Effector memory CD8-positive, alpha-beta T cell (primary cell): Measurements from ENCODE around the gene CNTN4.

ENCODE experiments used
- ATAC-seq: fragments of 150-1000 bp; cut with Tn5 transposase; replicated peaks from 2 replicates; pipeline ENCODE4 v1.10.0; 2021; ENCODE audit warnings: mild to moderate bottlenecking, moderate library complexity
- DNase-seq, 3 experiments: peaks; one replicate each; pipeline ENCODE4 v3.0.0; 2021
- H3K27ac Mint-ChIP-seq, 2 donors: one replicate each; pipeline ENCODE4 v1.8.0; 2022; ENCODE audit warnings: mild to moderate bottlenecking in 2 of 2, mixed read lengths in 2 of 2, moderate library complexity in 2 of 2
- H3K27me3 Mint-ChIP-seq, 2 donors: one replicate each; pipeline ENCODE4 v1.8.0; 2022; ENCODE audit warnings: mixed read lengths in 2 of 2
- H3K36me3 Mint-ChIP-seq: one replicate; pipeline ENCODE4 v1.8.0; 2022; ENCODE audit warnings: mild to moderate bottlenecking, moderate library complexity, mixed read lengths; ENCODE audit not compliant: insufficient read depth
- H3K4me1 Mint-ChIP-seq, 2 donors: one replicate each; pipeline ENCODE4 v1.8.0; 2022; ENCODE audit warnings: low read depth in 2 of 2, mixed read lengths in 2 of 2
- H3K4me3 Mint-ChIP-seq, 2 donors: one replicate each; pipeline ENCODE4 v1.8.0; 2022; ENCODE audit warnings: mild to moderate bottlenecking in 2 of 2, mixed read lengths in 2 of 2, moderate library complexity in 2 of 2
- H3K9me3 Mint-ChIP-seq, 2 donors: one replicate each; pipeline ENCODE4 v1.8.0; 2022; ENCODE audit warnings: mixed read lengths in 2 of 2

Gene CNTN4

GRCh38 chr3:2247831-2248230, 149.2 kb downstream of the CNTN4 start:
- Mint-ChIP-seq H3K4me1 (no peaks in the 10 kb centered on the region), H3K36me3 (no peaks in the 10 kb centered on the region), H3K4me3 (no peak overlapping the region), H3K27me3 (no peaks in the 10 kb centered on the region), H3K27ac (no peak overlapping the region), H3K9me3 (peaks cover 0 to 2% of the 10 kb centered on the region in 2 donors)
- ATAC-seq (no peak), DNase-seq (no peak)

- H3K27ac Mint-ChIP-seq: no peak overlapping the region
These were observed 152.1 kb downstream of the CNTN4 start for GRCh38 chr3:2250783-2251182.

GRCh38 chr3:2261747-2262146, 163.1 kb downstream of the CNTN4 start:
- Mint-ChIP-seq H3K27me3 (no peaks in the 10 kb centered on the region), H3K36me3 (no peaks in the 10 kb centered on the region), H3K4me1 (no peaks in the 10 kb centered on the region), H3K9me3 (peaks cover 0 to 2% of the 10 kb centered on the region in 2 donors), H3K4me3 (no peak overlapping the region), H3K27ac (no peak overlapping the region)
- DNase-seq: no peak
- ATAC-seq: no peak

More at GRCh38 chr3:2250783-2251182, 152.1 kb downstream of the CNTN4 start:
- Mint-ChIP-seq H3K36me3 (no peaks in the 10 kb centered on the region), H3K4me1 (no peaks in the 10 kb centered on the region), H3K9me3 (peaks cover 4 to 8% of the 10 kb centered on the region in 2 donors), H3K27me3 (no peaks in the 10 kb centered on the region), H3K4me3 (no peak overlapping the region)
- ATAC-seq: no peak
- no peak for DNase-seq

- no peaks in the 10 kb centered on the region for H3K4me1 Mint-ChIP-seq
- DNase-seq (no peak), ATAC-seq (no peak)
- H3K27ac Mint-ChIP-seq: no peak overlapping the region
- H3K9me3 Mint-ChIP-seq: peaks cover 0 to 2% of the 10 kb centered on the region in 2 donors
- no peaks in the 10 kb centered on the region for H3K36me3 Mint-ChIP-seq
- no peaks in the 10 kb centered on the region for H3K27me3 Mint-ChIP-seq
- no peak overlapping the region for H3K4me3 Mint-ChIP-seq
These were observed 163.5 kb downstream of the CNTN4 start for GRCh38 chr3:2262204-2262603.

- no peak for ATAC-seq
- Mint-ChIP-seq H3K9me3 (peaks cover 0 to 4% of the 10 kb centered on the region in 2 donors), H3K27ac (no peak overlapping the region), H3K4me3 (no peak overlapping the region), H3K36me3 (no peaks in the 10 kb centered on the region), H3K27me3 (no peaks in the 10 kb centered on the region), H3K4me1 (no peaks in the 10 kb centered on the region)
- DNase-seq: no peak
These were observed 167.9 kb downstream of the CNTN4 start for GRCh38 chr3:2266606-2267005.

- Mint-ChIP-seq H3K36me3 (no peaks in the 10 kb centered on the region), H3K27me3 (no peaks in the 10 kb centered on the region)
- ATAC-seq: no peak
These were observed 170.1 kb downstream of the CNTN4 start for GRCh38 chr3:2268779-2269178.

GRCh38 chr3:2274526-2274925, 175.9 kb downstream of the CNTN4 start:
- Mint-ChIP-seq H3K9me3 (peaks cover 0 to 7% of the 10 kb centered on the region in 2 donors), H3K27me3 (no peaks in the 10 kb centered on the region), H3K4me3 (no peak overlapping the region), H3K36me3 (no peaks in the 10 kb centered on the region), H3K4me1 (no peaks in the 10 kb centered on the region), H3K27ac (no peak overlapping the region)
- DNase-seq: no peak
- no peak for ATAC-seq

More at GRCh38 chr3:2268779-2269178, 170.1 kb downstream of the CNTN4 start:
- Mint-ChIP-seq H3K4me1 (no peaks in the 10 kb centered on the region), H3K4me3 (no peak overlapping the region), H3K9me3 (peaks cover 0 to 4% of the 10 kb centered on the region in 2 donors), H3K27ac (no peak overlapping the region)
- no peak for DNase-seq

- Mint-ChIP-seq H3K4me3 (no peak overlapping the region), H3K36me3 (no peaks in the 10 kb centered on the region), H3K27ac (no peak overlapping the region), H3K27me3 (no peaks in the 10 kb centered on the region), H3K9me3 (peaks cover 0 to 1% of the 10 kb centered on the region in 2 donors), H3K4me1 (no peaks in the 10 kb centered on the region)
- ATAC-seq (no peak), DNase-seq (no peak)
These were observed 185.2 kb downstream of the CNTN4 start for GRCh38 chr3:2283818-2284217.

- no peak overlapping the region for H3K27ac Mint-ChIP-seq
These were observed 202.3 kb downstream of the CNTN4 start for GRCh38 chr3:2300938-2301337.

GRCh38 chr3:2301361-2301760, 202.7 kb downstream of the CNTN4 start:
- H3K27me3 Mint-ChIP-seq: no peaks in the 10 kb centered on the region
- no peak overlapping the region for H3K27ac Mint-ChIP-seq
- no peaks in the 10 kb centered on the region for H3K36me3 Mint-ChIP-seq
- ATAC-seq (no peak), DNase-seq (no peak)
- no peaks in the 10 kb centered on the region for H3K4me1 Mint-ChIP-seq
- H3K4me3 Mint-ChIP-seq: no peak overlapping the region
- H3K9me3 Mint-ChIP-seq: peaks cover 0 to 8% of the 10 kb centered on the region in 2 donors

More at GRCh38 chr3:2300938-2301337, 202.3 kb downstream of the CNTN4 start:
- no peaks in the 10 kb centered on the region for H3K4me1 Mint-ChIP-seq
- H3K9me3 Mint-ChIP-seq: peaks cover 0 to 8% of the 10 kb centered on the region in 2 donors
- H3K36me3 Mint-ChIP-seq: no peaks in the 10 kb centered on the region
- H3K4me3 Mint-ChIP-seq: no peak overlapping the region
- ATAC-seq: no peak
- no peaks in the 10 kb centered on the region for H3K27me3 Mint-ChIP-seq
- DNase-seq: no peak

GRCh38 chr3:2303566-2303965, 204.9 kb downstream of the CNTN4 start:
- peaks cover 0 to 7% of the 10 kb centered on the region in 2 donors for H3K9me3 Mint-ChIP-seq
- H3K4me1 Mint-ChIP-seq: no peaks in the 10 kb centered on the region
- H3K36me3 Mint-ChIP-seq: no peaks in the 10 kb centered on the region
- DNase-seq: no peak
- no peak for ATAC-seq
- no peaks in the 10 kb centered on the region for H3K27me3 Mint-ChIP-seq
- H3K4me3 Mint-ChIP-seq: no peak overlapping the region
- H3K27ac Mint-ChIP-seq: no peak overlapping the region

- Mint-ChIP-seq H3K36me3 (no peaks in the 10 kb centered on the region), H3K9me3 (peaks cover 0 to 3% of the 10 kb centered on the region in 2 donors), H3K4me1 (no peaks in the 10 kb centered on the region), H3K4me3 (no peak overlapping the region), H3K27me3 (no peaks in the 10 kb centered on the region), H3K27ac (no peak overlapping the region)
- DNase-seq (no peak), ATAC-seq (no peak)
These were observed 212.4 kb downstream of the CNTN4 start for GRCh38 chr3:2311022-2311421.

- DNase-seq (no peak), ATAC-seq (no peak)
- Mint-ChIP-seq H3K27ac (no peak overlapping the region), H3K4me1 (no peaks in the 10 kb centered on the region), H3K9me3 (peaks cover 0 to 7% of the 10 kb centered on the region in 2 donors), H3K36me3 (no peaks in the 10 kb centered on the region), H3K4me3 (no peak overlapping the region), H3K27me3 (no peaks in the 10 kb centered on the region)
These were observed 218.9 kb downstream of the CNTN4 start for GRCh38 chr3:2317521-2317920.

- Mint-ChIP-seq H3K27me3 (no peaks in the 10 kb centered on the region), H3K4me1 (no peaks in the 10 kb centered on the region), H3K36me3 (no peaks in the 10 kb centered on the region), H3K9me3 (peaks cover 0 to 2% of the 10 kb centered on the region in 2 donors), H3K27ac (no peak overlapping the region), H3K4me3 (no peak overlapping the region)
- no peak for DNase-seq
- no peak for ATAC-seq
These were observed 236.3 kb downstream of the CNTN4 start for GRCh38 chr3:2334921-2335320.
